ENCODE measurements around the gene MRM2. TPM values are rescaled to one million over a fixed set of nuclear protein-coding genes. Genes with fewer than 3 reads are reported as not detected.

MRM2 gene
- total RNA-seq, 1 experiment from 2014 or later: 38.9 TPM

DNA sequence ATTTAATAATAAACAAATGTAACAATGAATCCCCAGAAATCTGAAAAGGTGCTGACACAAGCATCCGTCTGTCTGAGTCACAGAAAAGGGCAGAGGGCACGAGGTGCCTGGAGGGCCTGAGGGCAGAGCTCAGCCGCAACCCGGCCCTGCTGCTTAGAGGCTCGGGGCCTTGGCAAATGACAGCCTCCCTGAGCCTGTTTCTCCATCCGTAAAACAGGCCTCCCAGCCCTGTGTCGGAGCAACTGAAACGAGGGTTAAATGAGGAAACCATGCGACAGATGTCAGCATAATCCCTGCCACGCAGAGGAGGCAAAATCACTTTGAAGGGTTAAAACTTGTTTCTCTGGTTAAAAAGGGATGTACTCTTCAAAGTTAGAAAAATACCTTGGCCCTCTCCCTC is 24.9 kb upstream of the MRM2 start:
- Mint-ChIP-seq H3K4me3 (no peak overlapping the region), H3K27ac (no peak overlapping the region), H3K27me3 (ENCODE audit: low read depth) (no peaks in the 10 kb centered on the region), H3K36me3 (peaks cover 28% of the 10 kb centered on the region), H3K9me3 (no peaks in the 10 kb centered on the region), H3K4me1 (peaks cover 19% of the 10 kb centered on the region)
- ChIA-PET CTCF (no interaction called here), POLR2A (no interaction called here)
- no peak for DNase-seq (ENCODE audit: low spot score)
- ATAC-seq: no peak
- TF ChIP-seq, protein P1, sequence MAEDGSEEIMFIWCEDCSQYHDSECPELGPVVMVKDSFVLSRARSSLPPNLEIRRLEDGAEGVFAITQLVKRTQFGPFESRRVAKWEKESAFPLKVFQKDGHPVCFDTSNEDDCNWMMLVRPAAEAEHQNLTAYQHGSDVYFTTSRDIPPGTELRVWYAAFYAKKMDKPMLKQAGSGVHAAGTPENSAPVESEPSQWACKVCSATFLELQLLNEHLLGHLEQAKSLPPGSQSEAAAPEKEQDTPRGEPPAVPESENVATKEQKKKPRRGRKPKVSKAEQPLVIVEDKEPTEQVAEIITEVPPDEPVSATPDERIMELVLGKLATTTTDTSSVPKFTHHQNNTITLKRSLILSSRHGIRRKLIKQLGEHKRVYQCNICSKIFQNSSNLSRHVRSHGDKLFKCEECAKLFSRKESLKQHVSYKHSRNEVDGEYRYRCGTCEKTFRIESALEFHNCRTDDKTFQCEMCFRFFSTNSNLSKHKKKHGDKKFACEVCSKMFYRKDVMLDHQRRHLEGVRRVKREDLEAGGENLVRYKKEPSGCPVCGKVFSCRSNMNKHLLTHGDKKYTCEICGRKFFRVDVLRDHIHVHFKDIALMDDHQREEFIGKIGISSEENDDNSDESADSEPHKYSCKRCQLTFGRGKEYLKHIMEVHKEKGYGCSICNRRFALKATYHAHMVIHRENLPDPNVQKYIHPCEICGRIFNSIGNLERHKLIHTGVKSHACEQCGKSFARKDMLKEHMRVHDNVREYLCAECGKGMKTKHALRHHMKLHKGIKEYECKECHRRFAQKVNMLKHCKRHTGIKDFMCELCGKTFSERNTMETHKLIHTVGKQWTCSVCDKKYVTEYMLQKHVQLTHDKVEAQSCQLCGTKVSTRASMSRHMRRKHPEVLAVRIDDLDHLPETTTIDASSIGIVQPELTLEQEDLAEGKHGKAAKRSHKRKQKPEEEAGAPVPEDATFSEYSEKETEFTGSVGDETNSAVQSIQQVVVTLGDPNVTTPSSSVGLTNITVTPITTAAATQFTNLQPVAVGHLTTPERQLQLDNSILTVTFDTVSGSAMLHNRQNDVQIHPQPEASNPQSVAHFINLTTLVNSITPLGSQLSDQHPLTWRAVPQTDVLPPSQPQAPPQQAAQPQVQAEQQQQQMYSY (CRISPR knock-in tag; IDR thresholded peaks at IDR 0.05): no peak
- TF ChIP-seq, protein P2, sequence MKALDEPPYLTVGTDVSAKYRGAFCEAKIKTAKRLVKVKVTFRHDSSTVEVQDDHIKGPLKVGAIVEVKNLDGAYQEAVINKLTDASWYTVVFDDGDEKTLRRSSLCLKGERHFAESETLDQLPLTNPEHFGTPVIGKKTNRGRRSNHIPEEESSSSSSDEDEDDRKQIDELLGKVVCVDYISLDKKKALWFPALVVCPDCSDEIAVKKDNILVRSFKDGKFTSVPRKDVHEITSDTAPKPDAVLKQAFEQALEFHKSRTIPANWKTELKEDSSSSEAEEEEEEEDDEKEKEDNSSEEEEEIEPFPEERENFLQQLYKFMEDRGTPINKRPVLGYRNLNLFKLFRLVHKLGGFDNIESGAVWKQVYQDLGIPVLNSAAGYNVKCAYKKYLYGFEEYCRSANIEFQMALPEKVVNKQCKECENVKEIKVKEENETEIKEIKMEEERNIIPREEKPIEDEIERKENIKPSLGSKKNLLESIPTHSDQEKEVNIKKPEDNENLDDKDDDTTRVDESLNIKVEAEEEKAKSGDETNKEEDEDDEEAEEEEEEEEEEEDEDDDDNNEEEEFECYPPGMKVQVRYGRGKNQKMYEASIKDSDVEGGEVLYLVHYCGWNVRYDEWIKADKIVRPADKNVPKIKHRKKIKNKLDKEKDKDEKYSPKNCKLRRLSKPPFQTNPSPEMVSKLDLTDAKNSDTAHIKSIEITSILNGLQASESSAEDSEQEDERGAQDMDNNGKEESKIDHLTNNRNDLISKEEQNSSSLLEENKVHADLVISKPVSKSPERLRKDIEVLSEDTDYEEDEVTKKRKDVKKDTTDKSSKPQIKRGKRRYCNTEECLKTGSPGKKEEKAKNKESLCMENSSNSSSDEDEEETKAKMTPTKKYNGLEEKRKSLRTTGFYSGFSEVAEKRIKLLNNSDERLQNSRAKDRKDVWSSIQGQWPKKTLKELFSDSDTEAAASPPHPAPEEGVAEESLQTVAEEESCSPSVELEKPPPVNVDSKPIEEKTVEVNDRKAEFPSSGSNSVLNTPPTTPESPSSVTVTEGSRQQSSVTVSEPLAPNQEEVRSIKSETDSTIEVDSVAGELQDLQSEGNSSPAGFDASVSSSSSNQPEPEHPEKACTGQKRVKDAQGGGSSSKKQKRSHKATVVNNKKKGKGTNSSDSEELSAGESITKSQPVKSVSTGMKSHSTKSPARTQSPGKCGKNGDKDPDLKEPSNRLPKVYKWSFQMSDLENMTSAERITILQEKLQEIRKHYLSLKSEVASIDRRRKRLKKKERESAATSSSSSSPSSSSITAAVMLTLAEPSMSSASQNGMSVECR (CRISPR knock-in tag; IDR thresholded peaks at IDR 0.05; ENCODE audit: borderline replicate concordance): no peak
- TF ChIP-seq ZBTB21 (CRISPR knock-in tag; IDR thresholded peaks at IDR 0.05; ENCODE audit: borderline replicate concordance) (no peak), TP53 (CRISPR knock-in tag; IDR thresholded peaks at IDR 0.05) (no peak), PRRX2 (CRISPR knock-in tag; IDR thresholded peaks at IDR 0.05) (no peak), ATF1 (CRISPR knock-in tag; IDR thresholded peaks at IDR 0.05) (no peak), ZNF138 (CRISPR knock-in tag; conservative IDR thresholded peaks at IDR 0.05) (no peak), HMGA2 (CRISPR knock-in tag; IDR thresholded peaks at IDR 0.05) (no peak), NR2C2 (CRISPR knock-in tag; IDR thresholded peaks at IDR 0.05) (no peak), CREB1 (CRISPR knock-in tag; IDR thresholded peaks at IDR 0.05) (no peak), NR3C1 (CRISPR knock-in tag; conservative IDR thresholded peaks at IDR 0.05; ENCODE audit: low read depth) (no peak)
- TF ChIP-seq, protein P3, sequence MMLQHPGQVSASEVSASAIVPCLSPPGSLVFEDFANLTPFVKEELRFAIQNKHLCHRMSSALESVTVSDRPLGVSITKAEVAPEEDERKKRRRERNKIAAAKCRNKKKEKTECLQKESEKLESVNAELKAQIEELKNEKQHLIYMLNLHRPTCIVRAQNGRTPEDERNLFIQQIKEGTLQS (CRISPR knock-in tag; conservative IDR thresholded peaks at IDR 0.05): no peak
- TF ChIP-seq, protein P4, sequence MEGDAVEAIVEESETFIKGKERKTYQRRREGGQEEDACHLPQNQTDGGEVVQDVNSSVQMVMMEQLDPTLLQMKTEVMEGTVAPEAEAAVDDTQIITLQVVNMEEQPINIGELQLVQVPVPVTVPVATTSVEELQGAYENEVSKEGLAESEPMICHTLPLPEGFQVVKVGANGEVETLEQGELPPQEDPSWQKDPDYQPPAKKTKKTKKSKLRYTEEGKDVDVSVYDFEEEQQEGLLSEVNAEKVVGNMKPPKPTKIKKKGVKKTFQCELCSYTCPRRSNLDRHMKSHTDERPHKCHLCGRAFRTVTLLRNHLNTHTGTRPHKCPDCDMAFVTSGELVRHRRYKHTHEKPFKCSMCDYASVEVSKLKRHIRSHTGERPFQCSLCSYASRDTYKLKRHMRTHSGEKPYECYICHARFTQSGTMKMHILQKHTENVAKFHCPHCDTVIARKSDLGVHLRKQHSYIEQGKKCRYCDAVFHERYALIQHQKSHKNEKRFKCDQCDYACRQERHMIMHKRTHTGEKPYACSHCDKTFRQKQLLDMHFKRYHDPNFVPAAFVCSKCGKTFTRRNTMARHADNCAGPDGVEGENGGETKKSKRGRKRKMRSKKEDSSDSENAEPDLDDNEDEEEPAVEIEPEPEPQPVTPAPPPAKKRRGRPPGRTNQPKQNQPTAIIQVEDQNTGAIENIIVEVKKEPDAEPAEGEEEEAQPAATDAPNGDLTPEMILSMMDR (IDR thresholded peaks at IDR 0.05): no peak
- TF ChIP-seq, protein P5, sequence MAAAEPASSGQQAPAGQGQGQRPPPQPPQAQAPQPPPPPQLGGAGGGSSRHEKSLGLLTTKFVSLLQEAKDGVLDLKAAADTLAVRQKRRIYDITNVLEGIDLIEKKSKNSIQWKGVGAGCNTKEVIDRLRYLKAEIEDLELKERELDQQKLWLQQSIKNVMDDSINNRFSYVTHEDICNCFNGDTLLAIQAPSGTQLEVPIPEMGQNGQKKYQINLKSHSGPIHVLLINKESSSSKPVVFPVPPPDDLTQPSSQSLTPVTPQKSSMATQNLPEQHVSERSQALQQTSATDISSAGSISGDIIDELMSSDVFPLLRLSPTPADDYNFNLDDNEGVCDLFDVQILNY (CRISPR knock-in tag; IDR thresholded peaks at IDR 0.05): no peak

DNA sequence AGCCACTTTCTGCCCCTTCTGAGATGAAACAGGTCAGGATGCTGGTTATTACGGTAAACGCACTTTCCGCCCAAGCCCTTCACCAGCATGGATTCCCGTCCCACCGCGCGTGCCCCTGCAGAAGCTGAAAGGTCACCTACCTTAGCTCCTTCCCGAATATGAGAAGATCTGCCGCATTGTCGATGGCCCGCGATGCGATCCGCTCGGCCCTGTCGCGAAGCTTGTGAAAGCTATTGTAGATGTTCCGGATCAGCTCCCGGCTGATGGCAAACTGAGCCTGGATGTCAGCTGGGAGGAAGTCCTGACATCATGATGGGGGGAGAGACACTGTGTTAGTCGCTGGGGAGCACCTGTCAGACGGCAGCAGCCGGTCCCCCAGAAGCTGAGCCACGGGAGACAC is 22.2 kb upstream of the MRM2 start:
- Mint-ChIP-seq H3K27ac (no peak overlapping the region; the same call in 1 of the 2 replicates), H3K9me3 (no peaks in the 10 kb centered on the region), H3K27me3 (ENCODE audit: low read depth) (no peaks in the 10 kb centered on the region), H3K36me3 (peaks cover 23% of the 10 kb centered on the region), H3K4me1 (peaks cover 2% of the 10 kb centered on the region), H3K4me3 (no peak overlapping the region)
- CTCF ChIA-PET: no interaction called here
- POLR2A ChIA-PET: interaction anchor here (0.7 kb wide), 1 partner anchor 15 kb away, joined by 3 read pairs; no protein-coding TSS in a partner anchor
- TF ChIP-seq, protein P6, sequence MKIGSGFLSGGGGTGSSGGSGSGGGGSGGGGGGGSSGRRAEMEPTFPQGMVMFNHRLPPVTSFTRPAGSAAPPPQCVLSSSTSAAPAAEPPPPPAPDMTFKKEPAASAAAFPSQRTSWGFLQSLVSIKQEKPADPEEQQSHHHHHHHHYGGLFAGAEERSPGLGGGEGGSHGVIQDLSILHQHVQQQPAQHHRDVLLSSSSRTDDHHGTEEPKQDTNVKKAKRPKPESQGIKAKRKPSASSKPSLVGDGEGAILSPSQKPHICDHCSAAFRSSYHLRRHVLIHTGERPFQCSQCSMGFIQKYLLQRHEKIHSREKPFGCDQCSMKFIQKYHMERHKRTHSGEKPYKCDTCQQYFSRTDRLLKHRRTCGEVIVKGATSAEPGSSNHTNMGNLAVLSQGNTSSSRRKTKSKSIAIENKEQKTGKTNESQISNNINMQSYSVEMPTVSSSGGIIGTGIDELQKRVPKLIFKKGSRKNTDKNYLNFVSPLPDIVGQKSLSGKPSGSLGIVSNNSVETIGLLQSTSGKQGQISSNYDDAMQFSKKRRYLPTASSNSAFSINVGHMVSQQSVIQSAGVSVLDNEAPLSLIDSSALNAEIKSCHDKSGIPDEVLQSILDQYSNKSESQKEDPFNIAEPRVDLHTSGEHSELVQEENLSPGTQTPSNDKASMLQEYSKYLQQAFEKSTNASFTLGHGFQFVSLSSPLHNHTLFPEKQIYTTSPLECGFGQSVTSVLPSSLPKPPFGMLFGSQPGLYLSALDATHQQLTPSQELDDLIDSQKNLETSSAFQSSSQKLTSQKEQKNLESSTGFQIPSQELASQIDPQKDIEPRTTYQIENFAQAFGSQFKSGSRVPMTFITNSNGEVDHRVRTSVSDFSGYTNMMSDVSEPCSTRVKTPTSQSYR (CRISPR knock-in tag; IDR thresholded peaks at IDR 0.05): no peak
- TF ChIP-seq SOX15 (CRISPR knock-in tag; IDR thresholded peaks at IDR 0.05) (no peak), ESRRA (CRISPR knock-in tag; IDR thresholded peaks at IDR 0.05; ENCODE audit: borderline replicate concordance) (no peak), CREM (CRISPR knock-in tag; IDR thresholded peaks at IDR 0.05) (no peak), RELA (CRISPR knock-in tag; IDR thresholded peaks at IDR 0.05; ENCODE audit: borderline replicate concordance) (no peak), JAZF1 (CRISPR knock-in tag; IDR thresholded peaks at IDR 0.05) (no peak), SMAD4 (CRISPR knock-in tag; IDR thresholded peaks at IDR 0.05) (no peak), EMX1 (CRISPR knock-in tag; IDR thresholded peaks at IDR 0.05) (no peak), CBFB (CRISPR knock-in tag; IDR thresholded peaks at IDR 0.05; ENCODE audit: low read depth) (no peak)
- no peak for DNase-seq (ENCODE audit: low spot score)
- ATAC-seq: no peak

All from WTC11 (cell line).